Neural cell (in vitro differentiated cells): ENCODE data around the gene TXNDC11. TPM values are rescaled to one million over a fixed set of nuclear protein-coding genes. Genes with fewer than 3 reads are reported as not detected.

Source experiments
- H2AFZ ChIP-seq: fragments of 200-600, 300-800 bp; sonication (generic), shearing (Covaris generic); 2 replicates; pipeline ENCODE4 v1.6.0; 2014; ENCODE audit warnings: low read depth, mild to moderate bottlenecking, antibody characterized with exemption, low read length, moderate library complexity
- H3F3A ChIP-seq: fragments of 200-600 bp; shearing (Covaris generic); 2 replicates; pipeline ENCODE4 v1.6.1; 2016; ENCODE audit warnings: mild to moderate bottlenecking, moderate library complexity, mixed read lengths, antibody characterized with exemption, low read length; ENCODE audit not compliant: insufficient read depth, poor library complexity, severe bottlenecking
- H3K27ac ChIP-seq: fragments of 200-600, 300-800 bp; sonication (generic), shearing (Covaris generic); 2 replicates; pipeline ENCODE4 v1.5.1; 2014; ENCODE audit warnings: mild to moderate bottlenecking, low read length, moderate library complexity
- H3K27me3 ChIP-seq: fragments of 300-800, 200-600 bp; sonication (generic), shearing (Covaris generic); 2 replicates; pipeline ENCODE4 v1.6.0; 2014; ENCODE audit warnings: mild to moderate bottlenecking, low read depth, low read length, moderate library complexity; ENCODE audit not compliant: insufficient read depth
- H3K36me3 ChIP-seq: fragments of 300-800, 200-600 bp; sonication (generic), shearing (Covaris generic); 2 replicates; pipeline ENCODE4 v1.5.1; 2014; ENCODE audit warnings: mild to moderate bottlenecking, antibody characterized with exemption, low read length, moderate library complexity; ENCODE audit not compliant: insufficient read depth
- H3K4me2 ChIP-seq: fragments of 300-800, 200-600 bp; sonication (generic), shearing (Covaris generic); 2 replicates; pipeline ENCODE4 v1.6.0; 2014; ENCODE audit warnings: mild to moderate bottlenecking, low read length
- H3K4me3 ChIP-seq: fragments of 300-800, 200-600 bp; sonication (generic), shearing (Covaris generic); 2 replicates; pipeline ENCODE4 v1.5.1; 2014; ENCODE audit warnings: mild to moderate bottlenecking, low read length, moderate library complexity
- H3K79me2 ChIP-seq: fragments of 200-600 bp; shearing (Covaris generic); replicated peaks from 2 replicates; pipeline ENCODE4 v1.6.0; 2014; ENCODE audit warnings: mild to moderate bottlenecking, low read length, moderate library complexity; ENCODE audit not compliant: insufficient read depth
- H3K9ac ChIP-seq: fragments of 300-800, 200-600 bp; sonication (generic), shearing (Covaris generic); 2 replicates; pipeline ENCODE4 v1.6.1; 2016; ENCODE audit warnings: mild to moderate bottlenecking, low read length, mixed read lengths
- H3K9me2 ChIP-seq: fragments of 200-600 bp; shearing (Covaris generic); 2 replicates; pipeline ENCODE4 v1.6.1; 2016; ENCODE audit warnings: mild to moderate bottlenecking, low read length, mixed read lengths; ENCODE audit not compliant: insufficient read depth
- H3K9me3 ChIP-seq: fragments of 200-600, 300-800 bp; sonication (generic), shearing (Covaris generic); 2 replicates; pipeline ENCODE4 v1.6.1; 2016; ENCODE audit warnings: mild to moderate bottlenecking, mixed run types, low read length, moderate library complexity, mixed read lengths
- H4K20me1 ChIP-seq: fragments of 200-600 bp; shearing (Covaris generic); 2 replicates; pipeline ENCODE4 v1.6.1; 2016; ENCODE audit warnings: mild to moderate bottlenecking, mixed run types; ENCODE audit not compliant: insufficient read depth
- EZH2 ChIP-seq: fragments of 200-600, 300-800 bp; shearing (Covaris generic), sonication (generic); IDR thresholded peaks from 2 replicates; pipeline ENCODE4 v1.6.1; 2014; ENCODE audit warnings: antibody characterized with exemption, low read length, borderline replicate concordance, mild to moderate bottlenecking; ENCODE audit not compliant: insufficient read depth, poor library complexity, severe bottlenecking
- MXI1 ChIP-seq: fragments of 450-650 bp; conservative IDR thresholded peaks from 2 replicates; pipeline ENCODE4 v1.6.1; 2014; ENCODE audit warnings: antibody characterized with exemption, mild to moderate bottlenecking; ENCODE audit not compliant: poor library complexity, severe bottlenecking
- POLR2AphosphoS5 ChIP-seq: IDR thresholded peaks from 2 replicates; pipeline ENCODE4 v1.6.1; 2012
- RAD21 ChIP-seq: fragments of 450-650 bp; conservative IDR thresholded peaks from 2 replicates; pipeline ENCODE4 v1.6.1; 2014; ENCODE audit warnings: antibody characterized with exemption, mild to moderate bottlenecking, moderate library complexity
- SMC3 ChIP-seq: fragments of 450-650 bp; conservative IDR thresholded peaks from 2 replicates; pipeline ENCODE4 v1.6.1; 2014; ENCODE audit warnings: antibody characterized with exemption, mild to moderate bottlenecking, moderate library complexity; ENCODE audit not compliant: poor library complexity
- TAF1 ChIP-seq: IDR thresholded peaks from 2 replicates; pipeline ENCODE4 v1.6.1; 2012; ENCODE audit warnings: low read depth
- polyA plus RNA-seq: library from polyadenylated mRNA; depleted of rRNA; stranded (reverse); fragments of >200 nt; gene quantifications from 2 replicates; pipeline ENCODE4 v1.2.3, GENCODE V29; 2014
- TF ChIP-seq, protein P1 (sequence below): fragments of 450-650 bp; IDR thresholded peaks from 2 replicates; pipeline ENCODE4 v1.5.1; 2014; ENCODE audit warnings: antibody characterized with exemption, mild to moderate bottlenecking, moderate library complexity; ENCODE audit not compliant: poor library complexity, severe bottlenecking

TXNDC11 gene
- polyA plus RNA-seq, 1 donor from 2014 or later = 10.9 TPM

GRCh38 chr16:11635113-11635652 lies 107.5 kb downstream of the TXNDC11 start:
- Histone ChIP-seq H3K4me2 (no peak overlapping the region), H3K27ac (no peak overlapping the region), H3K36me3 (no peaks in the 10 kb centered on the region)

GRCh38 chr16:11634312-11634711 lies 108.3 kb downstream of the TXNDC11 start:
- Histone ChIP-seq H3F3A (no peaks in the 10 kb centered on the region), H3K9me3 (no peaks in the 10 kb centered on the region), H3K4me3 (no peak overlapping the region), H3K4me2 (no peak overlapping the region), H4K20me1 (no peaks in the 10 kb centered on the region), H3K79me2 (no peaks in the 10 kb centered on the region), H3K27ac (no peak overlapping the region), H3K9me2 (no peaks in the 10 kb centered on the region), H2AFZ (no peak overlapping the region), H3K27me3 (no peaks in the 10 kb centered on the region), H3K36me3 (no peaks in the 10 kb centered on the region), H3K9ac (no peak overlapping the region)
- TF ChIP-seq SMC3 (no peak), POLR2AphosphoS5 (no peak), EZH2 (no peak), RAD21 (no peak), TAF1 (no peak)
- TF ChIP-seq, protein P1, sequence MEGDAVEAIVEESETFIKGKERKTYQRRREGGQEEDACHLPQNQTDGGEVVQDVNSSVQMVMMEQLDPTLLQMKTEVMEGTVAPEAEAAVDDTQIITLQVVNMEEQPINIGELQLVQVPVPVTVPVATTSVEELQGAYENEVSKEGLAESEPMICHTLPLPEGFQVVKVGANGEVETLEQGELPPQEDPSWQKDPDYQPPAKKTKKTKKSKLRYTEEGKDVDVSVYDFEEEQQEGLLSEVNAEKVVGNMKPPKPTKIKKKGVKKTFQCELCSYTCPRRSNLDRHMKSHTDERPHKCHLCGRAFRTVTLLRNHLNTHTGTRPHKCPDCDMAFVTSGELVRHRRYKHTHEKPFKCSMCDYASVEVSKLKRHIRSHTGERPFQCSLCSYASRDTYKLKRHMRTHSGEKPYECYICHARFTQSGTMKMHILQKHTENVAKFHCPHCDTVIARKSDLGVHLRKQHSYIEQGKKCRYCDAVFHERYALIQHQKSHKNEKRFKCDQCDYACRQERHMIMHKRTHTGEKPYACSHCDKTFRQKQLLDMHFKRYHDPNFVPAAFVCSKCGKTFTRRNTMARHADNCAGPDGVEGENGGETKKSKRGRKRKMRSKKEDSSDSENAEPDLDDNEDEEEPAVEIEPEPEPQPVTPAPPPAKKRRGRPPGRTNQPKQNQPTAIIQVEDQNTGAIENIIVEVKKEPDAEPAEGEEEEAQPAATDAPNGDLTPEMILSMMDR = no peak

More at GRCh38 chr16:11635113-11635652, 107.5 kb downstream of the TXNDC11 start:
- Histone ChIP-seq H3F3A (no peaks in the 10 kb centered on the region), H3K79me2 (no peaks in the 10 kb centered on the region), H3K9ac (no peak overlapping the region), H3K4me3 (no peak overlapping the region), H3K9me3 (no peaks in the 10 kb centered on the region), H4K20me1 (no peaks in the 10 kb centered on the region), H3K27me3 (no peaks in the 10 kb centered on the region), H3K9me2 (no peaks in the 10 kb centered on the region), H2AFZ (no peak overlapping the region)
- TF ChIP-seq POLR2AphosphoS5 = no peak

DNA sequence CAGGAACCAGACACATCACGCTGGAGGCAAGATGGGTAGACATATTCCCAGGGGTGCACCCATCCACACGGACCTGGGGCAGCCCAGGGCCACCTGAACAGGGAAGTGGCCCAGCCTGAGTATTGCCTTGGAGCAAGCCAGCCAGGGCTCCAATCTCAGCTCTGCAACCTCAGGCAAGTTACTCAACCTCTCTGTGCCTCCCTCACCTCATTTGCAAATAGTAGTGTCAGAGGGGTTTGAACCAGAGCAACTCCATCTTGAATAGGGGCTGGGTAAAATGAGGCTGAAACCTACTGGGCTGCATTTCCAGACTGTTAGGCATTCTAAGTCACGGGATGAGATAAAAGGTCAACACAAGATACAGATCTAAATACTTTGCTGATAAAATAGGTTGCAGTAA lies 109.5 kb downstream of the TXNDC11 start:
- Histone ChIP-seq H3K27me3 (no peaks in the 10 kb centered on the region), H3K9me2 (no peaks in the 10 kb centered on the region), H3K36me3 (no peaks in the 10 kb centered on the region), H3K9ac (no peak overlapping the region), H2AFZ (no peak overlapping the region), H3K4me2 (no peak overlapping the region), H3K27ac (no peak overlapping the region), H3K4me3 (no peak overlapping the region), H3F3A (no peaks in the 10 kb centered on the region), H3K9me3 (no peaks in the 10 kb centered on the region), H4K20me1 (no peaks in the 10 kb centered on the region), H3K79me2 (no peaks in the 10 kb centered on the region)
- TF ChIP-seq MXI1 = no peak
- TF ChIP-seq EZH2 = no peak
- TF ChIP-seq TAF1 = no peak
- TF ChIP-seq, protein P1 = no peak
- TF ChIP-seq SMC3 = no peak
- TF ChIP-seq POLR2AphosphoS5 = no peak
